ENCODE measurements around the gene SLC34A2.
"Not testable (repeated sequence)": the region's sequence is repeated elsewhere in the genome, so short reads cannot be mapped to it uniquely, and the experiment has no call there.

The SLC34A2 gene

DNA sequence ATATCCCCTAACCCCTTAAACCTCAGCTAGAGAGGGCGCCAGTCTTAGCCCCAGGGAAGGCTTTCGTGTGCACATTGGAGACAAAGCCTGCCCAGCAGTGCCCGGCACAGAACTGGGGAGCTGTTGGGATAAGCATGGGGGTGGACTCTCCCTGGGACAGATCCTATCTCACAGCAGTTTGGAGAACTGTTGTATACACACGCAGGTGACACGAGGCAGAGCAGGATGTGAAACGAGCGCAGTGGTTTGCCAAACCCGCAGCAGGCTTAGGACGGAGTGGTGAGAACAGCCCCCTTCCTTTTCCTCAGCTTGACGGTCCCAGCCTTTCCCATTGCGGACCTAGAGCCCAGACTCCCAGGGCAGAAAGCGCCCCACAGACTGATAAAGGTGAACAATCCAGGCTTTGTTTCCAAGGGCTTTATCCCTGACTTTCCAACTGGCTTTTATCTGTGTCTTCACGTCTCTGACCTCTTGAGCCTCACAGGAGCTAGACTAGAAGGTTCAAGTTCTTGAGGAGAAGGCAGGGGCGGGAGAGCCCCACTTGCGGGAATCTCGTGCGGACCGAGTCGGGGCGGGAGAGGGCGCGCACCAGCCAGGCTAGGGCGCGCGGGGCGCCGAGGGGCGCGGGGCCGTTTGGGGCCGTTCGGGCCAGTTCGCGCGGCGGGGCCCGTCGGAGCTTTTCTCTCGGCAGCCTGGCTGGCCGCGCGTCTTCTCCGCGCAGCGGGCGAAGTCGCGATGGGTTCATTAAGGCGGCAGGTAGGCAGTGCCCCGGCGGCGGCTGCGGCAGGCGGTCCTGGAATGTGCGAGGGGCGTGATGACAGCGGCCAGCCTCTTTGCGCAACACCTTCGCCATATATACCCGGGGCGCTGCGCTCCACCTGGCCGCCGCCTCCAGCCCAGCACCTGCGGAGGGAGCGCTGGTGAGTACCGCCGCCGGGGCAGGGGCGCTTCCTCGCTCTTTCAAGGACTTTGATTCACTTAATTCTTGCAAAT is at the start of gene SLC34A2:
Gene SLC34A2, plus strand, starts transcription at position 881 of the 993 bp plus-strand sequence. CDS start 6,650 bp downstream, outside the sequence.
- DNase-seq = no peak

DNA sequence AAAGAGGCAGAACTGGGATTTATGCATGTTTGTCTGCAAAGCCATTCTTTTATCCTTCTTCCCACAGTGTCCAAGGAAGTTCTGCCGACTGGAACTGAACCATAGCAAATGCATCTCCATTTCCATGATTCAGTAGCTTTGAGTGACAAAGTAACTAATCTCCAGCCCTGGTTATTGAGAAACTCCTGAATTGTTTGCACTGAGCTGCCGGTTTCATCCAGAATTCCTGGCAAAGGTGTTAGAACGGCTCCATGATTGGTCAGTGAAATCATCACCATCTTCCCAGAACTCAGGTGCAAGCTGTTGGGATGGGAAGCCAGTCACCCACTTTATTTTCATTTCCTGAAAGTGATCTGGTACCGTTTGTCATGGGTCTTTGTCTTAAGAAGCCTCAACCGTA is 47.0 kb upstream of the SLC34A2 start:
- no peak for DNase-seq

- DNase-seq = no peak
Observed at GRCh38 chr4:25609976-25610375, 45.7 kb upstream of the SLC34A2 start.

DNA sequence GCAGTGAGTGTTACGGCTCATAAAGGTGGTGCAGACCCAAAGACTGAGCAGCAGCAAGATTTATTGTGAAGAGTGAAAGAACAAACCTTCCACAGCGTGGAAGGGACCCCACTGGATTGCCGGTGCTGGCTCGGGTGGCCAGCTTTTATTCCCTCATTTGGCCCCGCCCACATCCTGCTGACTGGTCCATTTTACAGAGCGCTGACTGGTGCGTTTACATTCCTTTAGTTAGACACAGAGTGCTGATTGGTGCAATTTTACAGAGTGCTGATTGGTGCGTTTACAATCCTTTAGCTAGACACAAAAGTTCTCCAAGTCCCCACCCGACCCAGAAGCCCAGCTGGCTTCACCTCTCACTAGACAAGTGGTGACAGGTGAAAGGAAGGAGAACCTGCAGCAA is 42.0 kb upstream of the SLC34A2 start:
- DNase-seq = not testable (repeated sequence)

- no peak for DNase-seq
Observed at GRCh38 chr4:25614807-25615206, 40.8 kb upstream of the SLC34A2 start.

DNA sequence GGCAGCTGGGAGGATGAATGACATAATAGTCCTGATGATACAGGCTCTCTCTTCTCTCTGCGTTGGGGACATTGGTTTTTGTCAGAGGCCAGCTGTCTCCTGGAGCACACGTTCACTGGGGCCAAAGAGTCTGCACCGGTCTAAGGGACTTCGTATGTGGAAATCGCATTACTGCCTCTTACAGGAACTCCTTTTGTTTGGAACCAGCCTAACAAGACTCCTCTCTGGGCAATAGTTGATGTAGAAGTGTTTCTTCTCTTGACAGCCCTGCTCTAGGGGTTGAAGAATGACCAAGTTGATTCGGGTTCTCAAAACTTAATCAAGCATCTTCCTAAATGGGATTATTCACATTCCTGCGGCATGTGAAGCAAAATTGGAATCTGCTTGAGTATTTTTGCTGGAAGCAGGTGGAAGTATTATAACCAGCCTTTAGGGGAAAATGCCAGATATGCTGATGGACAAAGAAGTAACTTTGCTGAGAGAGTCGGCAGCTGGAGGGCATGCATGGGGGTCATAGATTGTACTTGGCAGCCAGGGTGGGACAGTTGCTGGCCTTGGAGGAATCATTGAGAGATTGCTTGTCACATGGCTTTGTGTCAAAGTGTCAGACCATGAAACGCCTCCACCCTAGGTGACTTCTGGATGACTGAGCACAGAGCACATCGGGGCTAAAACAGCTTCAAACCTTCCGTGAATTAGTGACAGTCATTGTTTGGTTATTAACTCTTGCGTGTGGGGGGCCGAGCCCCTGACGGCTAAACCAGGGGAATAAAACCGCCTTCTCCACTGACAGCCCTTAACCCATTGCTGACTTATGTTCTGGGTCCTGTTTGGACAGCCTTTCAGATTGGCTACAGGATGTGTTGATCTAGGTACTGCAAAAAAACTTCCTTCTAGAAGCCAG is 34.4 kb upstream of the SLC34A2 start:
- no peak for DNase-seq

DNA sequence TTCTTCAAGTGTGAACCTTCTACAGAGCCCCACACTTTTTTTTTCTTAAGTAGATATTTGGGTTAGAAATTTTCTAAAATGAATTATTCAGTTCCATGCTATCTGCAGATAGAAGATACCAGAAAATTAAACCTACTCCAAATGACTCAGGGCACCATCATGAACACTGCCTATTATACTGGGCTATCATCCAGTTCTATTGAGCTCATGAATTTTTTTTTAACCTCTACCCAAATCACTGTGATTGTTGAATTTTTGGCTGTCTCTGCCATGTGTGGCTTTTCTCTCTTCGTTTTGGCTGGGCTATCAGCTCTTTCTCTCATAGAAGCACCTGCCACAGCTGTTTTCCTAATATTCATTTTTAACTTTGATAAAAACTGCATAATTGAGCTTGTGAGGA is 31.0 kb upstream of the SLC34A2 start:
- DNase-seq = no peak

DNA sequence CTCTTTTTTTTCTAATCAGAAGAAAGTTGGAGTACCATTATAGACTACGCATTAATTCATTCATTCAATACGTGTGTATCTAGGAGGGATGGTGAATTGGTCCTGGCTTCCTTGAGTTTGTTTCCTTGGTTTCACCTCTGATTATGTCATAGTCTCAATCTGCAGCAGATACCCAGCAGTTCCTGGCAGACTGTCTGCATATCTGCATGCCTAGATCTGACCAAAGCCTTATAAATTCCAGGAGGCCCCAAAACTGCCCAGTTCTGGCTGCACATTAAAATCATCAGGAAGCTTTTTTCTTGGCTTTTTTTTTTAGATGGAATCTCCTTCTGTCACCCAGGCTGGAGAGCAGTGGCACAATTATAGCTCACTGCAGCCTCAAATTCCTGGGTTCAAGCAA is 27.2 kb upstream of the SLC34A2 start:
- no peak for DNase-seq

DNA sequence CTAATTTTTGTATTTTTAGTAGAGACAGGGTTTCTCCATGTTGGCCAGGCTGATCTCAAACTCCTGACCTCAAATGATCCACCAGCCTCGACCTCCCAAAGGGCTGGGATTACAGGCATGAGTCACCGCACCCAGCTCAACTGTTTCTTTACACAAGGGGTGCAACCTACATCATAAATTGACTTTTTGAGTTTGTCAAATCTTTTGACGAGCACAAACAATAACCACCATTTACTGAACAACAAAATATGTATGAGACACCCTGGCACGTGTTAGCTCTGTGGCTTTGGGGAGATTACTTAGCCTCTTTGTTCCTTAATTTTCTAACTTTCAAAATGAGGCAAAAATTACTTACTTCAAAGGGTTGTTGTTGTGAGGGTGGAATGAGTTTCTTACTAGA is 23.5 kb upstream of the SLC34A2 start:
- no peak for DNase-seq

DNA sequence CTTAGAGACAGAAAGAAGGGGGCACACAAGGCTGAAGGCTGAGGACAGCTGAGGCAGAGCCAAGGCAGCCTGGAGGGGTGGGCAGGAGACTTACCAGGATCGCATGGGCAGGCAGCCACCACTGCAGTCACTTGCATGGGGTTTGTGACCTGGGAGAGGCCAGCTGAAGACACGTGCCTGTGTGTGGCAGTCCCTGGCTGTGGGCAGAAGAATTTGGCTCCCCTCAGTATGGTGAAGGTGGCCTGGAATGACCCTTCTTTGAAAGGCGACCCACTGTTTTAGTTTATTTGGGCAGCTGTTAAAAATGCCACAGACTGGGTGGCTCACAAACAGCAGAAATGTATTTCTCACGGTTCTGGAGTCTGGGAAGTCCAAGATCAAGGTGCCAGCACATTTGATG is 22.1 kb upstream of the SLC34A2 start:
- no peak for DNase-seq

DNA sequence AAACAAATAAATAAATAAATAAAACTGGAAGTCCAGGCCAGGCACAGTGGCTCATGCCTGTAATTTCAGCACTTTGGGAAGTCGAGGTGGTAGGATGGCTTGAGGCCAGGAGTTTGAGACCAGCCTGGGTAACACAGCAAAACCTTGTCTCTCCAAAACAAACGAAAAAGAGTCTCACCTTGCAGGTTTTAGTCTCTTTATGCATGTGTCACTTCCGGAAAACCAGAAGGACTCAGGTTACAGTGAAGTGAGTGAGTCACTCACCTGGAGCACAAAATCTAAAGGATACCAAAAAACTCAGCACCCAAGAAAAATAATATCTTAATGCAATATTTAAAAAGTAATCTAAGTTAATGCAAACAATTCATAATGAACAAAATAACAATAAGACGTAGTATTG is 20.1 kb upstream of the SLC34A2 start:
- DNase-seq = no peak

- DNase-seq = no peak
Observed at GRCh38 chr4:25637581-25638220, 17.9 kb upstream of the SLC34A2 start.

DNA sequence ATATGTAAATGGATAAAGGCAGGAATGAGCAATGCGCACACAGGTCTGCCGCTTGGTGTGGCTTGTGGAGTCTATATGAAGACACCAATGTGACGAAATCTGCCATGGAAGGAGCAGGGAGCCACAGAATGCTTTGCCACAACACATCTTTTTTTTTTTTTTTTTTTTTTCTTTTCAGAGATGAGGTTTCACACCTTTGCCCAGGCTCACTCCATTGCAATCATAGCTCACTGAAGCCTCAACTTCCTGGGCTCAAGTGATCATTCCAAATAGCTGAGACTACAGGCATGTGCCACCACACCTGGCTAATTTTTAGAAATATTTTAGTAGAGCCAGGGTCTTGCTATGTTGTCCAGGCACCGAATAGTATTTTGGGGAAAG is 17.4 kb upstream of the SLC34A2 start:
- no peak for DNase-seq

DNA sequence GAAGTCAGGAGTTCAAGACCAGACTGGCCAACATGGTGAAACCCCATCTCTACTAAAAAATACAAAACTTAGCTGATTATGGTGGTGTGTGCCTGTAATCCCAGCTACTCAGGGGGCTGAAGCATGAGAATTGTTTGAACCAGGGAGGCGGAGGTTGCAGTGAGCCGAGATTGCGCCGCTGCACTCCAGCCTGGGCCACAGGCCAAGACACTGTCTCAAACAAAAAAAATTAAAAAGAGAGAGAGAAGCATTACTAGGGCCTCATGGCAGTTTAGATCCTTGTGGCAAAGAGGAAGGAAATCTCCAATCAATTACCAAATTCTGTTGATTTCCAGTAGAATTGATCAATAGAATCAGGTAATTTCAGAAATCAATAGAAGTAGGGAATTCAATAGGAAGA is 16.8 kb upstream of the SLC34A2 start:
- DNase-seq = no peak

DNA sequence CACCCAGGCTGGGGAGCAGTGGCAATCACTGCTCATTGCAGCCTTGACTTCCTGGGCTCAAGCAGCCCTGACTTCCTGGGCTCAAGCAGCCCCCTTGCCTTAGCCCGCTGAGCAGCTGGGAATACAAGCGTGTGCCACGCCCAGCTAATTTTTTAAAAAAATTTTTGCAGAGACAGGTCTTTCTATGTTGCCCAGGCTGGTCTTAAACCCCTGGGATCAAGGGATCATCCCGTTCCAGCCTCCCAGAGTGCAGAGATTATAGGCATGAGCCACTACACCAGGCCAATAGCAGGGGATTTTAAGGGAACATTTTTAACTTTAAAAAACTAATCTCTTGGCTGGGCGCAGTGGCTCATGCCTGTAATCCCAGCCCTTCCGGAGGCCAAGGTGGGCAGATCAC is 5.3 kb upstream of the SLC34A2 start:
- no peak for DNase-seq

- no peak for DNase-seq
Observed at GRCh38 chr4:25651682-25652081, 4.0 kb upstream of the SLC34A2 start.

GRCh38 chr4:25654031-25654970 is 1.4 kb upstream of the SLC34A2 start:
- no peak for DNase-seq

DNA sequence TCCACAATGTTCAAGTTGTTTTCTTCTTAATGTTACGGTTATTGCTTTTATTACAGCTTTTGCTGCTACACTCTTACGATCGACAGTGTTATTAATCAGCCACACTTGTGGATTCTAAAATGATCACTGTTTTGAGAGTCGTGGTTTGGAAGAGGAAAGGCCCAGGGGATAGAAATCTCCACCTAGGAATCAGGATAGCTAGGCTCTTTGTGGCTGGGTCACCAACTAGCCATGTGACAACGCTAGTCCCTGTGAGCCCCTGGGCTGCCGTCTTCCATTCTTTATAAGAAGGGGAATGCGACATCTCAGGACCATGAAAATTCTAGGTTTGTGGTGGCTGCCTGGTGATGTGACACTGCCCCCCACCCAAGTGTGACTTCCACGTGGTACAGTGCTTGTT is 380 bp downstream of the SLC34A2 start:
- no peak for DNase-seq

DNA sequence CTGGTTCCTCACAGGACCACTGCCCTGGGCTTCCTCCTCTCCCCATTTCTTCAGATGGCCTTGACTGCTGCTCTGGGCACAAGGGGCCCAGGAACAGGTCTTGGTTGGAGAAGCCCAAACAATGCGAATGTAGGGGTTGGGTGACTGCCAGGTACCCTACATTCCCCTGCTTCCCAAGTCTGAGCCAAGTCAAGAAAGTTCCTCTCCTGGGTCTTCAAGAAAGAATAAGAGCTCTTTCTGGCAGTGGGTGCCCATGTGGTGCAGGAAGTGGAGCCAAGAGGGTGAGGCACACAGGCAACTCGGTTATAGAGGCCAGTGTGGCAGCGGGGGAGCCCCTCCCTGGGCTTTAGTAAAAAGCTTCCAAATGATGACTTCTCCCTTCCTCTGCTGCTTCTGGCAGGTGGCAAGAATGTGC is 2.7 kb downstream of the SLC34A2 start:
- DNase-seq = no peak

GRCh38 chr4:25658777-25659176 is 3.1 kb downstream of the SLC34A2 start:
- no peak for DNase-seq

GRCh38 chr4:25661441-25661840 is 5.8 kb downstream of the SLC34A2 start:
- not testable (repeated sequence) for DNase-seq

DNA sequence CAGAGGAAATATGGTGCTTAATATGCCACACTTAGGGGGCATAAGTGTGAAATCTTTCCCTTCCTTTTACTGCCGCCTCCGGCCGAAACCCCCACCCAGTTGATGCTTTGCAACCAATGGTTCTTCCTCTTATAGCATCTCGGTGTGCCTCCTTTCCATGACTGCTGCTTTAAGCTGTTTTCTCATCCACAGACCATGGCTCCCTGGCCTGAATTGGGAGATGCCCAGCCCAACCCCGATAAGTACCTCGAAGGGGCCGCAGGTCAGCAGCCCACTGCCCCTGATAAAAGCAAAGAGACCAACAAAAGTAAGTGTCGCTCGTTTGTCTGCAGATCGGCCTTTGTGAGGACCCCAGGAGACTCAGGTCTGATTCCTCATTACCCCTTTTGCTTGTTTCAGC is 6.7 kb downstream of the SLC34A2 start:
- DNase-seq = no peak
